ENCODE measurements around the gene GPR176.

GRCh38 chr15:39931615-39932014 is 11.5 kb upstream of the GPR176 start:
- TF ChIP-seq CTCF (IDR thresholded peaks at IDR 0.05; ENCODE audit: poor library complexity) (no peak), EZH2phosphoT487 (IDR thresholded peaks at IDR 0.05; ENCODE audit: low read depth, severe bottlenecking, unreplicated experiment) (no peak)
